NT2/D1 (cell line): ENCODE data around the gene SFXN5.

Source experiments
- SUZ12 ChIP-seq: IDR thresholded peaks from 2 replicates; pipeline ENCODE4 v1.6.1; 2011; ENCODE audit not compliant: insufficient read length, insufficient read depth; ENCODE audit errors: extremely low read depth
- YY1 ChIP-seq: IDR thresholded peaks from 2 replicates; pipeline ENCODE4 v1.6.1; 2011; ENCODE audit not compliant: insufficient read length, insufficient read depth
- ZNF274 ChIP-seq: IDR thresholded peaks from 2 replicates; pipeline ENCODE4 v1.6.1; 2011; ENCODE audit warnings: mild to moderate bottlenecking, low read depth, low read length

- TF ChIP-seq ZNF274 (no peak), YY1 (no peak), SUZ12 (no peak)
These were observed 27.3 kb downstream of the SFXN5 start for GRCh38 chr2:73043929-73044832.
